DND-41 (cell line): ENCODE measurements around the gene ACSM3.

ENCODE experiments used
- EZH2 ChIP-seq: IDR thresholded peaks from 3 replicates; pipeline ENCODE4 v1.6.1; 2012; ENCODE audit warnings: borderline replicate concordance, low read depth, mild to moderate bottlenecking, moderate library complexity, low read length, inconsistent platforms; ENCODE audit not compliant: severe bottlenecking
- TF ChIP-seq, protein P1 (sequence below): IDR thresholded peaks from 2 replicates; pipeline ENCODE4 v1.5.1; 2012; ENCODE audit warnings: borderline replicate concordance, low read length, moderate library complexity, mild to moderate bottlenecking; ENCODE audit not compliant: poor library complexity, severe bottlenecking; ENCODE audit errors: extremely low read depth

DNA sequence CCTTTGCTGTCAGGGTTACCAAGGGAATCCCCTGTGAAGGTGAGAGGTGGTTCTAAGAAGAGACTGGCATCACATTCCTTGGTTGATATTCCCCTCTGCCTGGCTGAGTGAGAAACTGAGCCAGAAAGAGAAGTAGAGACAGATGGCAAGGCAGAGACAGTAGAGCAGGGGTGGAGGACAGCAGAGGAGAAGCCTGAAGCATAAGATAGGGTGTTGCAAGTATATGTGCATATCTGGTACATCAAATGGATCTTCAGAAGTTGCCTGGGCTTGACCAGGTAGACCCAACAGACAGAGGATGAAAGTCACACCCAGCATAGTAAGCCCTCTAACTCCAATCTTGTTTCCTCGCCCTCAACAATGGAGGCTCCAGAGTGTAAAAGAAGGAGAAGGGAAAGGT, 14.3 kb upstream of the ACSM3 start:
- TF ChIP-seq, protein P1, sequence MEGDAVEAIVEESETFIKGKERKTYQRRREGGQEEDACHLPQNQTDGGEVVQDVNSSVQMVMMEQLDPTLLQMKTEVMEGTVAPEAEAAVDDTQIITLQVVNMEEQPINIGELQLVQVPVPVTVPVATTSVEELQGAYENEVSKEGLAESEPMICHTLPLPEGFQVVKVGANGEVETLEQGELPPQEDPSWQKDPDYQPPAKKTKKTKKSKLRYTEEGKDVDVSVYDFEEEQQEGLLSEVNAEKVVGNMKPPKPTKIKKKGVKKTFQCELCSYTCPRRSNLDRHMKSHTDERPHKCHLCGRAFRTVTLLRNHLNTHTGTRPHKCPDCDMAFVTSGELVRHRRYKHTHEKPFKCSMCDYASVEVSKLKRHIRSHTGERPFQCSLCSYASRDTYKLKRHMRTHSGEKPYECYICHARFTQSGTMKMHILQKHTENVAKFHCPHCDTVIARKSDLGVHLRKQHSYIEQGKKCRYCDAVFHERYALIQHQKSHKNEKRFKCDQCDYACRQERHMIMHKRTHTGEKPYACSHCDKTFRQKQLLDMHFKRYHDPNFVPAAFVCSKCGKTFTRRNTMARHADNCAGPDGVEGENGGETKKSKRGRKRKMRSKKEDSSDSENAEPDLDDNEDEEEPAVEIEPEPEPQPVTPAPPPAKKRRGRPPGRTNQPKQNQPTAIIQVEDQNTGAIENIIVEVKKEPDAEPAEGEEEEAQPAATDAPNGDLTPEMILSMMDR = no peak
- no peak for TF ChIP-seq EZH2
